HCT116 (cell line): ENCODE results near the gene OBSL1. TPM values are rescaled to one million over a fixed set of nuclear protein-coding genes. Genes with fewer than 3 reads are reported as not detected.
A peak's percentile ranks its signal among the peaks of the same experiment; 100 is the strongest.

Experiments
- ATAC-seq: fragments of 200-7000 bp; cut with Tn5 transposase; 2 replicates; pipeline ENCODE4 v1.9.1; 2020; ENCODE audit warnings: mild to moderate bottlenecking, moderate library complexity
- BruUV-seq: library from RNA; stranded (reverse); fragments of 400-500 nt; replicated peaks from 2 replicates; lab custom pipeline; 2021; lab: Mats Ljungman, UMichigan
- CTCF ChIA-PET: fragments of 300-600 bp; sonication (Branson Sonifier 250); formaldehyde crosslinking; loops from one replicate; lab custom pipeline; 2021; ENCODE audit warnings: antibody characterized with exemption; lab: Charles Lee
- POLR2A ChIA-PET: fragments of 300-600, 350-600 bp; sonication (Branson Sonifier 250); formaldehyde crosslinking; loops from one replicate; lab custom pipeline; 2021; ENCODE audit warnings: antibody characterized with exemption; lab: Charles Lee
- RAD21 ChIA-PET, 2 experiments: fragments of 300-600 bp; sonication (Branson Sonifier 250); formaldehyde crosslinking; loops; one replicate each; lab custom pipeline; 2023; ENCODE audit warnings: low total read pairs in 2 of 2; ENCODE audit not compliant: uncharacterized antibody in 2 of 2, unreplicated experiment in 2 of 2, low non-redundant PET in 1 of 2; lab: Charles Lee
- DNase-seq: peaks from one replicate; pipeline ENCODE4 v3.0.0-alpha.2; 2010; ENCODE audit warnings: low read depth, low spot score
- H2AFZ ChIP-seq: fragments of 200-600 bp; shearing (Covaris generic), sonication (generic); 2 replicates; pipeline ENCODE4 v1.6.1; 2017; ENCODE audit warnings: low read depth, mixed run types, mixed read lengths, antibody characterized with exemption, low read length; ENCODE audit not compliant: poor library complexity, severe bottlenecking
- H3K27ac ChIP-seq: 2 replicates; pipeline ENCODE4 v1.5.1; 2012; ENCODE audit warnings: low read depth, low read length
- H3K27me3 ChIP-seq: fragments of 200-600 bp; sonication (generic); 2 replicates; pipeline ENCODE4 v1.6.1; 2016; ENCODE audit warnings: mixed run types, low read length, mixed read lengths; ENCODE audit not compliant: insufficient read depth
- H3K36me3 ChIP-seq, 2 experiments: fragments of 200-500 bp in 1 of 2; fragments of 200-600 bp in 1 of 2; sonication (Bioruptor generic) in 1 of 2; sonication (generic) in 1 of 2; 2 replicates each; pipeline versions ENCODE4 v1.5.1 to v1.6.1; 2014 to 2016; ENCODE audit warnings: low read length in 2 of 2, inconsistent platforms in 1 of 2, mixed read lengths in 1 of 2, mixed run types in 1 of 2; ENCODE audit not compliant: insufficient read depth in 2 of 2, control insufficient read depth in 1 of 2
- H3K4me1 ChIP-seq, 2 experiments: fragments of 200-600 bp in 1 of 2; sonication (generic) in 1 of 2; 2 replicates each; pipeline versions ENCODE4 v1.5.1 to v1.6.1; 2012 to 2017; ENCODE audit warnings: low read length in 2 of 2, inconsistent platforms in 1 of 2, mild to moderate bottlenecking in 1 of 2, mixed read lengths in 1 of 2, mixed run types in 1 of 2, moderate library complexity in 1 of 2; ENCODE audit not compliant: insufficient read depth in 2 of 2, control insufficient read depth in 1 of 2
- H3K4me2 ChIP-seq: fragments of 200-600 bp; sonication (generic); 2 replicates; pipeline ENCODE4 v1.6.1; 2017; ENCODE audit warnings: mixed run types, low read length, mixed read lengths
- H3K4me3 ChIP-seq, 2 experiments: fragments of 200-600 bp in 1 of 2; sonication (generic) in 1 of 2; replicated peaks in 1 of 2; 2 replicates each; pipeline ENCODE4 v1.5.1; 2011 to 2016; ENCODE audit warnings: low read length in 2 of 2, control low read depth in 1 of 2, low read depth in 1 of 2, mild to moderate bottlenecking in 1 of 2, mixed read lengths in 1 of 2, mixed run types in 1 of 2
- H3K79me2 ChIP-seq: fragments of 200-600 bp; sonication (generic); 2 replicates; pipeline ENCODE4 v1.6.1; 2017; ENCODE audit warnings: mild to moderate bottlenecking, mixed run types, low read length, moderate library complexity, mixed read lengths; ENCODE audit not compliant: insufficient read depth
- H3K9ac ChIP-seq: fragments of 200-600 bp; sonication (generic); 2 replicates; pipeline ENCODE4 v1.6.1; 2016; ENCODE audit warnings: low read length, mixed read lengths
- H3K9me2 ChIP-seq: fragments of 200-600 bp; sonication (generic), shearing (Covaris generic); 2 replicates; pipeline ENCODE4 v1.6.1; 2017; ENCODE audit warnings: mixed run types, mild to moderate bottlenecking, moderate library complexity; ENCODE audit not compliant: insufficient read depth
- H3K9me3 ChIP-seq, 2 experiments: fragments of 200-500 bp in 1 of 2; fragments of 200-600 bp in 1 of 2; sonication (Bioruptor generic) in 1 of 2; sonication (generic) in 1 of 2; 2 replicates each; pipeline ENCODE4 v1.6.1; 2014 to 2017; ENCODE audit warnings: low read length in 2 of 2, mixed read lengths in 2 of 2, inconsistent platforms in 1 of 2, low read depth in 1 of 2, mild to moderate bottlenecking in 1 of 2, mixed run types in 1 of 2, moderate library complexity in 1 of 2; ENCODE audit not compliant: control insufficient read depth in 1 of 2, insufficient read depth in 1 of 2
- H4K20me1 ChIP-seq: fragments of 200-600 bp; sonication (generic), shearing (Covaris generic); 2 replicates; pipeline ENCODE4 v1.6.1; 2017; ENCODE audit warnings: mixed run types, mild to moderate bottlenecking, moderate library complexity; ENCODE audit not compliant: insufficient read depth
- CTCF ChIP-seq, 3 experiments: fragments of 200-600 bp in 1 of 3; sonication (generic) in 1 of 3; IDR thresholded peaks in 2 of 3; conservative IDR thresholded peaks in 1 of 3; 2 replicates each; pipeline ENCODE4 v1.5.1; 2012 to 2017; ENCODE audit warnings: low read depth in 2 of 3, low read length in 2 of 3, antibody characterized with exemption in 1 of 3, borderline replicate concordance in 1 of 3, control low read depth in 1 of 3, mild to moderate bottlenecking in 1 of 3, mixed read lengths in 1 of 3, mixed run types in 1 of 3, moderate library complexity in 1 of 3; ENCODE audit not compliant: insufficient read depth in 1 of 3
- EZH2 ChIP-seq: fragments of 200-600 bp; sonication (generic); IDR thresholded peaks from 2 replicates; pipeline ENCODE4 v1.6.1; 2017; ENCODE audit warnings: antibody characterized with exemption, mixed run types
- POLR2AphosphoS5 ChIP-seq: IDR thresholded peaks from 2 replicates; pipeline ENCODE4 v1.6.1; 2011; ENCODE audit warnings: mild to moderate bottlenecking, low read depth, low read length, moderate library complexity
- SRF ChIP-seq: IDR thresholded peaks from 2 replicates; pipeline ENCODE4 v1.6.1; 2012; ENCODE audit warnings: low read depth
- TCF7L2 ChIP-seq: IDR thresholded peaks from 2 replicates; pipeline ENCODE4 v1.7.0; 2011; ENCODE audit warnings: borderline replicate concordance, inconsistent platforms; ENCODE audit not compliant: insufficient read depth, insufficient read length; ENCODE audit errors: extremely low read depth
- YY1 ChIP-seq: IDR thresholded peaks from 2 replicates; pipeline ENCODE4 v1.6.1; 2011; ENCODE audit warnings: low read length, low read depth, moderate library complexity, mild to moderate bottlenecking; ENCODE audit not compliant: insufficient replicate concordance; ENCODE audit errors: extremely low read depth
- ZFX ChIP-seq: fragments of 450-650 bp; IDR thresholded peaks from 2 replicates; pipeline ENCODE4 v1.6.1; 2017
- intact Hi-C: fragments of 100-400 bp; cut with micrococcal nuclease; formaldehyde crosslinking; loops from 2 replicates; pipeline ENCODE4 v1.10.0; 2022
- total RNA-seq: library from RNA; stranded (reverse); gene quantifications from one replicate; pipeline ENCODE4 v1.2.1, GENCODE V29; 2021; ENCODE audit not compliant: unreplicated experiment

The OBSL1 gene
- total RNA-seq, 1 experiment from 2014 or later, result 45.2 TPM

GRCh38 chr2:219522111-219523030, 49.0 kb downstream of the OBSL1 start:
- ChIA-PET POLR2A (interaction anchor here (0.6 to 2.4 kb wide), 8 partner anchors 8 to 633 kb away, joined by 3 to 18 read pairs (median 4); partner anchors contain the start of gene GMPPA), RAD21 (interaction anchor here (0.6 to 1.0 kb wide), 7 partner anchors 14 to 81 kb away, joined by 3 to 13 read pairs (median 5); partner anchors contain the start of gene GMPPA (in 2 of the 2)), CTCF (interaction anchor here (0.6 to 3.0 kb wide), 16 partner anchors 8 to 449 kb away, joined by 3 to 34 read pairs (median 5); partner anchors contain the start of gene GMPPA)
- no TSS peak for BruUV-seq
- intact Hi-C loops, result no loop called here
- H3K9me2 ChIP-seq, result no peaks in the 10 kb centered on the region
- H2AFZ ChIP-seq, result no peak overlapping the region
- ATAC-seq (peak; percentile 41), DNase-seq (peak; percentile 79)
- no peaks in the 10 kb centered on the region for H3K36me3 ChIP-seq
- no peaks in the 10 kb centered on the region for H3K79me2 ChIP-seq
- H3K27me3 ChIP-seq, result no peaks in the 10 kb centered on the region
- peak overlapping the region; percentile 18 to 49 for H3K4me3 ChIP-seq
- peaks cover 40 to 84% of the 10 kb centered on the region in 2 experiments for H3K4me1 ChIP-seq
- H3K9ac ChIP-seq, result peak overlapping the region; percentile 64
- H3K9me3 ChIP-seq, result no peaks in the 10 kb centered on the region
- peak overlapping the region; percentile 88 for H3K4me2 ChIP-seq
- TF ChIP-seq YY1 (peak; percentile 20), CTCF (IDR thresholded peaks at IDR 0.05 in 2 of 3, conservative IDR thresholded peaks at IDR 0.05 in 1 of 3; ENCODE audit: borderline replicate concordance in 1 of 3, insufficient read depth in 1 of 3, low read depth in 2 of 3, low read length in 2 of 3) (no peak), SRF (no peak), POLR2AphosphoS5 (peak; percentile 51), TCF7L2 (peak; percentile 97), EZH2 (no peak), ZFX (peak; percentile 45; the same call in 1 of the 2 replicates)
- peak overlapping the region; percentile 78 for H3K27ac ChIP-seq
- H4K20me1 ChIP-seq, result no peaks in the 10 kb centered on the region
